ENCODE data around the gene ZNF512B. TPM values are rescaled to one million over a fixed set of nuclear protein-coding genes. Genes with fewer than 3 reads are reported as not detected.

Gene ZNF512B
- total and polyA plus RNA-seq, 7 donors = 3.3 to 14.4 (median 10.0) TPM

- Histone ChIP-seq H3K9me3 (no peaks in the 10 kb centered on the region), H3K36me3 (ENCODE audit: insufficient read depth in 1 of 2, low read depth in 1 of 2) (peaks cover 0 to 51% of the 10 kb centered on the region in 2 donors), H3K4me1 (peaks cover 17% of the 10 kb centered on the region), H3K27ac (no peak overlapping the region), H3K4me3 (no peak overlapping the region), H3K27me3 (ENCODE audit: insufficient read depth in 3 of 3, low read length in 2 of 3) (no peaks in the 10 kb centered on the region)
- DNase-seq = no peak
- intact Hi-C loops (cut with DNase I) = no loop called here
- TF ChIP-seq CTCF (IDR thresholded peaks at IDR 0.05) = no peak
- WGBS, 3 donors = 87 to 92% (median 89%) methylated on average over 16 to 17 of the region's 17 CpGs
- ATAC-seq = no peak
These were observed 10.0 kb downstream of the ZNF512B start for GRCh38 chr20:63959699-63960075.

- no peak for ATAC-seq
- intact Hi-C loops (cut with DNase I) = no loop called here
- DNase-seq = no peak
- Histone ChIP-seq H3K4me1 (peaks cover 23% of the 10 kb centered on the region), H3K27ac (no peak overlapping the region), H3K36me3 (ENCODE audit: insufficient read depth in 1 of 2, low read depth in 1 of 2) (peaks cover 0 to 46% of the 10 kb centered on the region in 2 donors), H3K27me3 (ENCODE audit: insufficient read depth in 3 of 3, low read length in 2 of 3) (no peaks in the 10 kb centered on the region), H3K9me3 (no peaks in the 10 kb centered on the region), H3K4me3 (no peak overlapping the region)
- no peak for TF ChIP-seq CTCF (IDR thresholded peaks at IDR 0.05)
- 76 to 85% (median 80%) methylated on average over 9 to 10 of the region's 10 CpGs for WGBS, 3 donors
These were observed 10.6 kb downstream of the ZNF512B start for GRCh38 chr20:63958964-63959698.

- Histone ChIP-seq H3K27me3 (ENCODE audit: insufficient read depth in 3 of 3, low read length in 2 of 3) (no peaks in the 10 kb centered on the region), H3K36me3 (ENCODE audit: insufficient read depth in 1 of 2, low read depth in 1 of 2) (peaks cover 0 to 39% of the 10 kb centered on the region in 2 donors), H3K4me3 (no peak overlapping the region), H3K27ac (peak overlapping the region; percentile 96), H3K9me3 (no peaks in the 10 kb centered on the region), H3K4me1 (peaks cover 29% of the 10 kb centered on the region)
- WGBS, 3 donors = 58 to 70% (median 60%) methylated on average over 4 of the region's 4 CpGs
- no peak for TF ChIP-seq CTCF (IDR thresholded peaks at IDR 0.05)
- no peak for ATAC-seq
- intact Hi-C loops (cut with DNase I) = no loop called here
- no peak for DNase-seq
These were observed 11.3 kb downstream of the ZNF512B start for GRCh38 chr20:63958471-63958870.

- WGBS, 3 donors = 42 to 52% (median 45%) methylated on average over 13 of the region's 13 CpGs
- Histone ChIP-seq H3K27me3 (ENCODE audit: insufficient read depth in 3 of 3, low read length in 2 of 3) (no peaks in the 10 kb centered on the region), H3K4me1 (peaks cover 33% of the 10 kb centered on the region), H3K4me3 (peak overlapping the region; percentile 100), H3K36me3 (ENCODE audit: insufficient read depth in 1 of 2, low read depth in 1 of 2) (peaks cover 0 to 33% of the 10 kb centered on the region in 2 donors), H3K27ac (peak overlapping the region; percentile 96), H3K9me3 (no peaks in the 10 kb centered on the region)
- DNase-seq (peak in 1 of 2 donors; percentile 67), ATAC-seq (no peak)
- no peak for TF ChIP-seq CTCF (IDR thresholded peaks at IDR 0.05)
- intact Hi-C loops (cut with DNase I) = no loop called here
These were observed 11.9 kb downstream of the ZNF512B start for GRCh38 chr20:63957690-63958441.
